Activated CD8-positive, alpha-beta memory T cell treated with anti-CD3 and anti-CD28 coated beads, Interleukin-2, amount 50 U/mL, for 4 hours (primary cell): ENCODE data around the gene EIF2AK2.
"Not testable (repeated sequence)": the region's sequence is repeated elsewhere in the genome, so short reads cannot be mapped to it uniquely, and the experiment has no call there.

Experiments used
- DNase-seq: peaks from one replicate; pipeline ENCODE4 v3.0.0-alpha.2; 2020

Gene EIF2AK2

GRCh38 chr2:37156857-37157714 lies at the start of gene EIF2AK2:
Gene EIF2AK2, minus strand, starts transcription at chr2:37156980. Its CDS starts 9,174 bp downstream, at chr2:37147806.
- peak; percentile 79 for DNase-seq

GRCh38 chr2:37205689-37206341 lies 49.0 kb upstream of the EIF2AK2 start:
- no peak for DNase-seq

GRCh38 chr2:37205071-37205661 lies 48.4 kb upstream of the EIF2AK2 start:
- DNase-seq = not testable (repeated sequence)

GRCh38 chr2:37203708-37204107 lies 46.9 kb upstream of the EIF2AK2 start:
- no peak for DNase-seq

GRCh38 chr2:37201766-37202165 lies 45.0 kb upstream of the EIF2AK2 start:
- peak; percentile 58 for DNase-seq

- no peak for DNase-seq
Measured at GRCh38 chr2:37201208-37201607, 44.4 kb upstream of the EIF2AK2 start.

- DNase-seq = no peak
Measured at GRCh38 chr2:37198681-37199065, 41.9 kb upstream of the EIF2AK2 start.

GRCh38 chr2:37196320-37197195 lies 39.8 kb upstream of the EIF2AK2 start, which contains the start of gene CEBPZOS:
Gene CEBPZOS, plus strand, starts transcription at chr2:37196496. Its CDS starts 3,209 bp downstream, at chr2:37199705.
- DNase-seq = peak; percentile 89

GRCh38 chr2:37195862-37196319 lies 39.1 kb upstream of the EIF2AK2 start:
- DNase-seq = not testable (repeated sequence)

GRCh38 chr2:37192551-37192950 lies 35.8 kb upstream of the EIF2AK2 start:
- no peak for DNase-seq

- DNase-seq = no peak
Measured at GRCh38 chr2:37191747-37192146, 35.0 kb upstream of the EIF2AK2 start.

GRCh38 chr2:37191253-37191652 lies 34.5 kb upstream of the EIF2AK2 start:
- no peak for DNase-seq

GRCh38 chr2:37190290-37190689 lies 33.5 kb upstream of the EIF2AK2 start:
- DNase-seq = no peak

- no peak for DNase-seq
Measured at GRCh38 chr2:37189452-37190153, 32.8 kb upstream of the EIF2AK2 start.

GRCh38 chr2:37188570-37188969 lies 31.8 kb upstream of the EIF2AK2 start, which contains the start of gene SULT6B1:
Gene SULT6B1, minus strand, starts transcription at chr2:37188670. Its CDS starts 30 bp downstream, at chr2:37188640.
- DNase-seq = no peak

GRCh38 chr2:37181726-37182684 lies 25.2 kb upstream of the EIF2AK2 start:
- DNase-seq = no peak

- DNase-seq = no peak
Measured at GRCh38 chr2:37180640-37181039, 23.9 kb upstream of the EIF2AK2 start.

GRCh38 chr2:37180006-37180639 lies 23.3 kb upstream of the EIF2AK2 start:
- DNase-seq = no peak

- DNase-seq = no peak
Measured at GRCh38 chr2:37173741-37174140, 17.0 kb upstream of the EIF2AK2 start.

GRCh38 chr2:37171624-37171950 lies 14.8 kb upstream of the EIF2AK2 start:
- DNase-seq = no peak
